ENCODE results near the gene PCGF3. TPM values are rescaled to one million over a fixed set of nuclear protein-coding genes. Genes with fewer than 3 reads are reported as not detected.

The PCGF3 gene
- total RNA-seq, 1 donor, result 43.1 TPM

DNA sequence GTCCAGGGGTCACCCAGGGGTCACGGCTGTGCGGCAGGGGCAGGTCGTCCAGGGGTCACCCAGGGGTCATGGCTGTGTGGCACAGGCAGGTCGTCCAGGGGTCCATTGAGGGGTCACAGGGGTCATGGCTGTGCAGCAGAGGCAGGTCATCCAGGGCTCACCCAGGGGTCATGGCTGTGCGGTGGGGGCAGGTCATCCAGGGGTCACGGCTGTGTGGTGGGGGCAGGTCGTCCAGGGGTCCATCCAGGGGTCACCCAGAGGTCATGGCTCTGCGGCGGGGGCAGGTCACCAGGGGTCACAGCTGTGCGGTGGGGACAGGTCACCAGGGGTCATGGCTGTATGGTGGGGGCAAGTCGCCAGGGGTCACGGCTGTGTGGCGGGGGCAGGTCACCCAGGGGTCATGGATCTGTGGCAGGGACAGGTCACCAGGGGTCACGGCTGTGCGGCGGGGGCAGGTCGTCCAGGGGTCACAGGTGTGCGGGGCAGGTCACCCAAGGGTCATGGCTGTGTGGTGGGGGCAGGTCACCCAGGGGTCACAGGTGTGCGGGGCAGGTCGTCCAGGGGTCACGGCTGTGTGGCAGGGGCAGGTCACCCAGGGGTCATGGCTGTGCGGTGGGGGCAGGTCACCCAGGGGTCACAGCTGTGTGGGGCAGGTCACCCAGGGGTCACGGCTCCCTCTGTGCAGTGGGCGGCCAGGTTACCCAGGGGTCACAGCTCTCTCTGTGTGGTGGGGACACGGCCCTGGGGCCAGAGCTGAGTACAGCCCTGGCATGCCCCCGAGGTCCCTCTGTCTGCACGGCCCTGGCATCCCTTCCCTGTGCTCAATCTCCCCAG lies 47.6 kb upstream of the PCGF3 start:
- Histone ChIP-seq H3K4me3 (ENCODE audit: insufficient read depth, low read length) (no peak overlapping the region), H3K36me3 (ENCODE audit: insufficient read depth, low read length) (no peaks in the 10 kb centered on the region), H2AFZ (ENCODE audit: low read length) (no peak overlapping the region), H3K79me2 (ENCODE audit: insufficient read depth, low read length) (no peaks in the 10 kb centered on the region), H3K27ac (ENCODE audit: low read depth, low read length) (no peak overlapping the region), H3K27me3 (ENCODE audit: insufficient read depth, low read length) (peaks cover 2% of the 10 kb centered on the region), H3K9me3 (ENCODE audit: low read depth, low read length) (no peaks in the 10 kb centered on the region), H3K4me2 (ENCODE audit: insufficient read depth, low read length) (no peak overlapping the region), H4K20me1 (ENCODE audit: insufficient read depth, low read length) (no peaks in the 10 kb centered on the region), H3K4me1 (ENCODE audit: insufficient read depth, low read length) (no peaks in the 10 kb centered on the region)
- peak; percentile 57 for DNase-seq (ENCODE audit: insufficient read length, low spot score, missing footprints)
- TF ChIP-seq, protein P1, sequence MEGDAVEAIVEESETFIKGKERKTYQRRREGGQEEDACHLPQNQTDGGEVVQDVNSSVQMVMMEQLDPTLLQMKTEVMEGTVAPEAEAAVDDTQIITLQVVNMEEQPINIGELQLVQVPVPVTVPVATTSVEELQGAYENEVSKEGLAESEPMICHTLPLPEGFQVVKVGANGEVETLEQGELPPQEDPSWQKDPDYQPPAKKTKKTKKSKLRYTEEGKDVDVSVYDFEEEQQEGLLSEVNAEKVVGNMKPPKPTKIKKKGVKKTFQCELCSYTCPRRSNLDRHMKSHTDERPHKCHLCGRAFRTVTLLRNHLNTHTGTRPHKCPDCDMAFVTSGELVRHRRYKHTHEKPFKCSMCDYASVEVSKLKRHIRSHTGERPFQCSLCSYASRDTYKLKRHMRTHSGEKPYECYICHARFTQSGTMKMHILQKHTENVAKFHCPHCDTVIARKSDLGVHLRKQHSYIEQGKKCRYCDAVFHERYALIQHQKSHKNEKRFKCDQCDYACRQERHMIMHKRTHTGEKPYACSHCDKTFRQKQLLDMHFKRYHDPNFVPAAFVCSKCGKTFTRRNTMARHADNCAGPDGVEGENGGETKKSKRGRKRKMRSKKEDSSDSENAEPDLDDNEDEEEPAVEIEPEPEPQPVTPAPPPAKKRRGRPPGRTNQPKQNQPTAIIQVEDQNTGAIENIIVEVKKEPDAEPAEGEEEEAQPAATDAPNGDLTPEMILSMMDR (IDR thresholded peaks at IDR 0.05; ENCODE audit: extremely low read depth, low read depth, low read length), result no peak

DNA sequence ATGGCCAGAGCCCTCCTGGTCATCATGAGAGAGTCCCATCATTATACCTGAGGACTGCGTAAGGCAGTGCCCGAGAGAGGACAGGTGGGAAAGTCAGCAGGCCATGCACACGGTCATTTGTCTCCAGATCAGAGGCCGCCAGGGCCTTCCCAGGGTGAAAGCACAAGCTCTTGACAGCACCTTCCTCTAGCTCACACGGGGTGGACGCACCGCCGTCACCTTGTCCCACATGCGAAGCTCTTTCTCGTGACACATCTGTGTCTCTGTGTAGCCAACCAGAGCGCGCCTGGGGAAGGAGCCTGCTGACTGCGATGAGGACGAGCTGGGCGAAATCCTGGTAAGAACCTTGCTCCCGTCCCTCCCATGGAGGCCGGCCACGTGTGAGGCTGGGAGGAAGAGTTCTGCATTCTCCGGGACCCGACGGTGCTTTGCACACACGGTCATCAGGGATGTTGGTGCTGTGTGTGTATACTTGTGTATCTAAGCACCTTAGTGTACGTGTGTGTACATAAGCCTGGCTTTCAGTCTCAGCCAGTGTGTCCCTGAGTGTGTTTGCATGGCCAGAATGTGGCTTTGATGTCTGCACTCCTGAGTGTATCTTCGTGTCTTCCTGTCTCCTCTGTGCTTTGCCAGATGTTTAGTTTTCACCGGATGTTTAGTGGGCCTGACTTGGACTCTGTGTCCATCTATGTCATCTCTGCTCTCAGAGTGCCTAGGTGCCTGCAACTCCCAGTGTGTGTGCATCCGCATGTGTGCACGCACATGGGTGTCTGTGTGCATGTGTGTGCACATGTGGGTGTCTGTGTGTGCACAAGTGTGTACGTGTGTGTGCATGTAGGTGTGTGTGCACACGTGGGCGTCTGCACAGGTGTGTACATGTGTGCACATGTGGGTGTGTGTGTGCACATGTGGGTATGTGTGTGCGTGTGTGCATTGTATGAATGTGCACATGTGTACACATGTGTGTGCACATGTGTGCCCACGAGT lies 46.7 kb upstream of the PCGF3 start:
- H3K4me1 ChIP-seq (ENCODE audit: insufficient read depth, low read length), result no peaks in the 10 kb centered on the region
- no peak overlapping the region for H2AFZ ChIP-seq (ENCODE audit: low read length)
- peak; percentile 82 for DNase-seq (ENCODE audit: insufficient read length, low spot score, missing footprints)
- no peak overlapping the region for H3K4me3 ChIP-seq (ENCODE audit: insufficient read depth, low read length)
- H4K20me1 ChIP-seq (ENCODE audit: insufficient read depth, low read length), result no peaks in the 10 kb centered on the region
- H3K9me3 ChIP-seq (ENCODE audit: low read depth, low read length), result no peaks in the 10 kb centered on the region
- no peaks in the 10 kb centered on the region for H3K79me2 ChIP-seq (ENCODE audit: insufficient read depth, low read length)
- peaks cover 10% of the 10 kb centered on the region for H3K27me3 ChIP-seq (ENCODE audit: insufficient read depth, low read length)
- TF ChIP-seq, protein P1 (IDR thresholded peaks at IDR 0.05; ENCODE audit: extremely low read depth, low read depth, low read length), result no peak
- no peak overlapping the region for H3K4me2 ChIP-seq (ENCODE audit: insufficient read depth, low read length)
- no peak overlapping the region for H3K27ac ChIP-seq (ENCODE audit: low read depth, low read length)
- no peaks in the 10 kb centered on the region for H3K36me3 ChIP-seq (ENCODE audit: insufficient read depth, low read length)

DNA sequence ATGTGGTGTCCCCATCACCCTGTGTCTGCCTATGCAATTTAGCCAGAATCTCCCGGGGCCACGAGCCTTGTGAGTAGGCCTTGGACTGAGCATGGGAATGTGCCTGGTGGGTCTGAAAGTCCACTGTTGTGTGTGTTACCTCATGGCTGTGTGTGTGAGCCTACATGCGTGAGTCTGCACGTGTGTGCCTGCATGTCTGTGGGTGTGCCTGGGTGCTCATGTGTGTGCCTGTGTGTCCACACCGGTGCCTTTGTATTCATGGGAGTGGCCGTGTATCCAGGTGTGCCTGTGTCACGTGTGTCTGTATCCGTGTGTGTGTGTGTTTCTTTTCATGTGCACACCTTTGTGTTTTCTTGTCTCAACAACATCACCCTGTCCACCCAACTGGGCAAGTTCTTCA lies 45.8 kb upstream of the PCGF3 start:
- no peaks in the 10 kb centered on the region for H4K20me1 ChIP-seq (ENCODE audit: insufficient read depth, low read length)
- TF ChIP-seq, protein P1 (IDR thresholded peaks at IDR 0.05; ENCODE audit: extremely low read depth, low read depth, low read length), result no peak
- no peaks in the 10 kb centered on the region for H3K4me1 ChIP-seq (ENCODE audit: insufficient read depth, low read length)
- H3K79me2 ChIP-seq (ENCODE audit: insufficient read depth, low read length), result no peaks in the 10 kb centered on the region
- H3K27me3 ChIP-seq (ENCODE audit: insufficient read depth, low read length), result peaks cover 13% of the 10 kb centered on the region
- H3K9me3 ChIP-seq (ENCODE audit: low read depth, low read length), result no peaks in the 10 kb centered on the region
- H3K36me3 ChIP-seq (ENCODE audit: insufficient read depth, low read length), result no peaks in the 10 kb centered on the region
- no peak overlapping the region for H3K4me3 ChIP-seq (ENCODE audit: insufficient read depth, low read length)
- H3K4me2 ChIP-seq (ENCODE audit: insufficient read depth, low read length), result no peak overlapping the region
- DNase-seq (ENCODE audit: insufficient read length, low spot score, missing footprints), result peak; percentile 62
- no peak overlapping the region for H3K27ac ChIP-seq (ENCODE audit: low read depth, low read length)
- no peak overlapping the region for H2AFZ ChIP-seq (ENCODE audit: low read length)

Data from osteoblast (primary cell).